Activated T-helper 2 cell treated with anti-CD3 and anti-CD28 coated beads, Interferon-gamma antibody, Interleukin-2, Interleukin-4, amounts not matched to agents 10 μg/mL and 5 μg/mL and 100 μg/mL, durations not matched to agents 14 hours and 24 hours and 36 hours (primary cell): ENCODE measurements around the gene LRIG1. TPM values are rescaled to one million over a fixed set of nuclear protein-coding genes. Genes with fewer than 3 reads are reported as not detected.

ENCODE experiments used
- DNase-seq: peaks from one replicate; pipeline ENCODE4 v3.0.0; 2021; ENCODE audit warnings: low spot score
- H3K27ac Mint-ChIP-seq: one replicate; pipeline ENCODE4 v1.8.0; 2021; ENCODE audit warnings: mixed read lengths
- H3K27me3 Mint-ChIP-seq: one replicate; pipeline ENCODE4 v1.8.0; 2021; ENCODE audit warnings: low read depth, mixed read lengths
- H3K36me3 Mint-ChIP-seq: one replicate; pipeline ENCODE4 v1.8.0; 2021; ENCODE audit warnings: low read depth, mixed read lengths
- H3K4me1 Mint-ChIP-seq: one replicate; pipeline ENCODE4 v1.8.0; 2021; ENCODE audit warnings: low read depth, mixed read lengths
- H3K4me3 Mint-ChIP-seq: one replicate; pipeline ENCODE4 v1.8.0; 2021; ENCODE audit warnings: low read depth, mild to moderate bottlenecking, moderate library complexity, mixed read lengths
- H3K9me3 Mint-ChIP-seq: one replicate; pipeline ENCODE4 v1.8.0; 2021; ENCODE audit warnings: mixed read lengths
- intact Hi-C: fragments of 100-400 bp; cut with micrococcal nuclease; formaldehyde crosslinking; loops from one replicate; pipeline ENCODE4 v1.15.1; 2023
- total RNA-seq: library from RNA; stranded (reverse); gene quantifications from 2 replicates; pipeline ENCODE4 v1.2.3, GENCODE V29; 2022

Gene LRIG1
- total RNA-seq, 1 donor from 2014 or later = 42.5 TPM

DNA sequence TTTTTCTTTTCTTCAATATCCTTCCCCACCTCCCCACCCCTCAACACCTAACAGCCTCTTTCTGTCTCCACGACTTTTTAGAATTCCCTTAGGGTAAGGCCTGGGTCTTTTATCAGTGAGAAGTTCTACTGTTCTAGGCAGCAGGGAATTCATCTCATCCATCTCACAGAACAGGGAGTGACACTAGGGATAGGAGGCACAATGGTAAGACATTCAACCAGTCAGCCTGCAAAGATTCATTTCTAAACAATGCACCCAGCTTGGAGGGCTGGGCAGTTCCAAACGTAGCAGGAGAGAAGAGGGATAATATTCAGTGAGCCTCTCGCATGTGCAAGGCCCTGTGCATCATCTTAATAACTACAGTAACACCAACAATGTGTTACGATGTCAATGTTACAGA is 43.6 kb downstream of the LRIG1 start:
- no peaks in the 10 kb centered on the region for H3K9me3 Mint-ChIP-seq
- H3K27me3 Mint-ChIP-seq = no peaks in the 10 kb centered on the region
- no peak overlapping the region for H3K27ac Mint-ChIP-seq
- no peak for DNase-seq
- intact Hi-C loops = no loop called here
- H3K36me3 Mint-ChIP-seq = peaks cover 69% of the 10 kb centered on the region
- H3K4me1 Mint-ChIP-seq = peaks cover 30% of the 10 kb centered on the region
- no peak overlapping the region for H3K4me3 Mint-ChIP-seq

DNA sequence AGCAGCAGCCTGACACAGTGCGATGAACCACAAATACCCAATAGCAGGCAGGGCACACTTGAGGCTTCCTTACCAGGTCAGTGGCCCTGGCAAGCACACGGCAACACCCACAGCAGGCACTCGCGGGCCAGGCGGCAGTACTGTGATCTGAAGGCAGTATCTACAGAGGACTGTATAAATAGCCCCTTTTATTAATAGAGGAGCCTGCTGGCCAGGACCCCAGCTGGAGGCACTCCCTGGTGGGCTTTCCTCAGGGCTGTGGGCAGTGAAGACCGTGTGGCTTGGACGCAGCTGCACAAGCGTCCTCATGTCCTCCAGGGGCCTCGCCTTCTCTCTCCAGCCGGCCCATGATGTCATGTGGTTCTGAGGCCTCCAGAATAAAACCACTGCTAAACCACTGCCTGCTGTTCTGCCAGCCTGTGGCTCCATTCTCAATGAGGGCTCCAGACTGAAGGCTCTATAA is 44.1 kb downstream of the LRIG1 start:
- peaks cover 69% of the 10 kb centered on the region for H3K36me3 Mint-ChIP-seq
- no peaks in the 10 kb centered on the region for H3K9me3 Mint-ChIP-seq
- H3K4me1 Mint-ChIP-seq = peaks cover 25% of the 10 kb centered on the region
- H3K27me3 Mint-ChIP-seq = no peaks in the 10 kb centered on the region
- no peak overlapping the region for H3K4me3 Mint-ChIP-seq
- H3K27ac Mint-ChIP-seq = no peak overlapping the region
- DNase-seq = no peak
- intact Hi-C loops = no loop called here

DNA sequence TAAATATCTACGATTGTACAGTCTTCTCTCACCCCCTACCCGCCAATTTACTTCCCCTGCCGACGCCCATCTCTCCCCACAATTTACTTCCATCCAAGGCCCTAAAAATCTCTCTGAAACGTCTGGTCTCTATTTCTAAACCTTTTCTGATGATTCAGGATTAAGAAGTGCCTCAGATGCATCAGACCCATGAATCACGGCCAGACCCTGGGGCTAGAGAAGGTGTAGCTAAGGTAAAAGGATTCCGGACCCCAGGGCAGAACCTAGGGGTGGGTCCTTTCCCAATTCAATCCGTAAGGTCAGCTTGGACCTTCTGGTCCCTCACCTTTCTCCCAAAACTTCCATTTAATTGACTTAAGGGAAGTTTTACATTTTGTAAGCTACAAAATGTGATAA is 46.4 kb downstream of the LRIG1 start:
- Mint-ChIP-seq H3K4me3 (no peak overlapping the region), H3K27ac (peak overlapping the region; percentile 10), H3K9me3 (no peaks in the 10 kb centered on the region), H3K27me3 (no peaks in the 10 kb centered on the region), H3K4me1 (peaks cover 28% of the 10 kb centered on the region), H3K36me3 (peaks cover 71% of the 10 kb centered on the region)
- DNase-seq = no peak
- intact Hi-C loops = no loop called here

DNA sequence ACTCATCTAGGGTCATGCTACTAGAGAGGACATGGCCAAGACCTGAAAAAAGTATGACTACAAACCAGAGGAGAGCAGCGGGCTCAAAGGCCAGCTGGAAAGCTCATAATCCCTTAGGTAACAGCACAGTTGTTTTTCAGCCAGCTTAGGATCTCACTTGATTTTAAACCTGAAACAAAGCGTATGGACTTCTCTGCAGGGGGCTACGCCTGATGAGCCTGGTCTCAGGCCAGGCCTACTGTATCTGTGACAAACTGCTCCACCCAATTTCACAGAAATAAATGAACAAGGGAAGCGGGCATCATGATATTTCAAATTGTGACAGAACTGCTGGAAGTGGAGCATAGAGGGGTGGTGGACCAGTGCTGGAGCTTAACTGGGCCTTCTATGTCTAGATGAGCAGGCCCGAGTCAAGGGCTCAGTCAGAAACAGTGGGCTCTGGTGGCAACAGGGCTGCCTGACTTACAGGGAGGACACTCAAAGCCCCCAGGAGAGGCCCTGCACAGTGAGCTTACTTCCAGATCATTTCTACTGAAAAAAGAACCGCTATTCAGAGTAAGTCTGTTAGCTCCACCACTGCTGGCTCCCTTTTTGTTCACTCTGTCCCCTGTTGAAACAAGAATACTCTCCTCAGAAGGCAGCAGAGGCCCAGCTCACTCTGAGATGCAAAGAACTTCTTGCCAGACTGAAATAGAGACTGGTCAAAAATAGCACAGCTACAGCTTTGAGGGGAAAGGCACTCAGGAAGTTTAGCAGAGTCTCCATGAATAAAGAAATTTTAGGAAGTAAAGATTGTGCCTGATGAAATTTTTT is 47.0 kb downstream of the LRIG1 start:
- Mint-ChIP-seq H3K27ac (peak overlapping the region; percentile 13), H3K9me3 (no peaks in the 10 kb centered on the region), H3K4me3 (no peak overlapping the region), H3K27me3 (no peaks in the 10 kb centered on the region), H3K36me3 (peaks cover 68% of the 10 kb centered on the region), H3K4me1 (peaks cover 27% of the 10 kb centered on the region)
- no peak for DNase-seq
- intact Hi-C loops = no loop called here

DNA sequence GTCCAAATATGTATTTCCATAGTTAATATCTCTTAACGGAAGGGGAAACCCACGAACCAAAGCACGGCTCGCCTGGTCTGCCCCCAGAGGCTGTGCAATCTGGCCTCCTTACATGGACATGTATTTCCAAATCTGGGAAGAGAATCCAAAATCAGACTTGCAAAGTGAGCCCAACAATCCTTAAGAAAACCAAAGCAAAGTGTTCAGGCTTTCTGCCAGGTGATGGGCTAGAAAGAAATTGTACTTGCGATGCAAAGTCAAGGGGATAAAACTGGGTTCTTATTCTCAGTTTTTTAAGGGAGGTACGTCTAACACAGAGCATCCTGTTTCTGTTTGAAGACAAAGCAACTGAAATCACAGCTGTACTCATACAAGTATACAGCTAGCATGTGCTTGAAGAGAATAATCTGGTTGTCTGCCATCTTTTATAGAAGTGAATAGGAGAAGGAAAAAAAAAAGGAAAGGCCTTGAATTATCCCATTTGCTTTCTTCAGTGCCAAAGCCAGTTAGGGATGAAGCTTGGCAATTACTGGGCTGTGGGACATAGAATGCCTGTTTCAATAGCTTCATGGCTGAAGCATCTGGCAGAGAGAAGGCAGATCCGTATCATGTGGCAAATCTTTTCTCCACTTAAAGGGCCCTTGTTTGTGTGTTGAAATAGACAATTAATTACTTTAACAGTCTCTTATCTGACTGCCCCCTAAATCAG is 48.4 kb downstream of the LRIG1 start:
- Mint-ChIP-seq H3K4me3 (no peak overlapping the region), H3K27ac (no peak overlapping the region), H3K36me3 (peaks cover 71% of the 10 kb centered on the region), H3K4me1 (peaks cover 26% of the 10 kb centered on the region), H3K27me3 (no peaks in the 10 kb centered on the region), H3K9me3 (no peaks in the 10 kb centered on the region)
- DNase-seq = no peak
- intact Hi-C loops = no loop called here

DNA sequence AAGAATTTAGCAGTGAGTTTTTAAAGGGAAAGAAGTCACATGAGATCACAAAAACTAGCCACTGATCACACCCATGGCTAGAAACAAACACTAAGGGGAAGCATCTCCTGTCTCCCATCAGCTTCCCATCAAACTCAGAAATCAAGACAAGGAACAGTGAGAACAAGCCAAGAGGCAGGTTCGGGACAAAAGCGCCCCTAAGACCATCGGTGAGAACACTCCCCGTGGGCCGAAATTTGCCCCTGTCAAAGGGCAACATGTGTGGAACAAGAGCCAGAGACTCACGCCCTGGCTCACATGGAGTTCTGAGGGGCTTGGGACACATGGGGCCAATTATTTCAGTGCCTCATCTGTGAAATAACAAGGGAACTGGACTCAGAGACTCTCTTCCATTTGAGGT is 49.1 kb downstream of the LRIG1 start:
- DNase-seq = no peak
- peaks cover 67% of the 10 kb centered on the region for H3K36me3 Mint-ChIP-seq
- peaks cover 22% of the 10 kb centered on the region for H3K4me1 Mint-ChIP-seq
- H3K27ac Mint-ChIP-seq = no peak overlapping the region
- no peaks in the 10 kb centered on the region for H3K27me3 Mint-ChIP-seq
- H3K4me3 Mint-ChIP-seq = no peak overlapping the region
- H3K9me3 Mint-ChIP-seq = no peaks in the 10 kb centered on the region
- intact Hi-C loops = no loop called here

DNA sequence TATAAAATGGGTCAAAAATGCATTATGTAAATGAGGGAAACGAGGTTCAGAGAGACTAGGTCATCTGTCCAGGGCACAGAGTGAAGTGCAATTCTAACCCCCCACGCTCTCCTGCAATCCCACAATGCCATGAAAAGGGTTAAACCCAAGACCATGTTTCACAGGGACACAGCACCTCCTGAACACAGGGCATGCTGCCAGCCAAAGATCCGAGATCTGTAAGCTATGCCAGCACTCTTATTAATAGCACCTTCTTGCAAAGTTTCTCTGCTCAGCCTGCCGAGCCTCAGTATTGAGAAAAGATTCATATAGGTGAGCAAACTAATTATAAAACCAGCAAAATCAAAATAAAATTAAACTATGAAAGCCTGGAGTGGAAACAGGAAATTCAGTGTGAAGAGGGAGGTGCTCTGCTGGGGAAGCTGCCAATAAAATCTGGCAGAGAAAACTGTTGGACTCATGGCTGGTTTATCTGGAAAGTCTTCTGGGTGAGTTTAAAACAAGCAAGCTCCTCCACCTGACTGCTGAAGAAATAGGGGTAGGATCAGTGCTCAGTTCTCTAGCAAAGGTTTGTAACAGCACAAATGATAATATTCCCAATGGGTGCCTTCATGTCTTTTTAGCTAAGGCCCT is 50.3 kb downstream of the LRIG1 start:
- Mint-ChIP-seq H3K4me3 (no peak overlapping the region), H3K27me3 (no peaks in the 10 kb centered on the region), H3K27ac (no peak overlapping the region), H3K9me3 (no peaks in the 10 kb centered on the region), H3K4me1 (peaks cover 20% of the 10 kb centered on the region), H3K36me3 (peaks cover 67% of the 10 kb centered on the region)
- intact Hi-C loops = no loop called here
- no peak for DNase-seq

DNA sequence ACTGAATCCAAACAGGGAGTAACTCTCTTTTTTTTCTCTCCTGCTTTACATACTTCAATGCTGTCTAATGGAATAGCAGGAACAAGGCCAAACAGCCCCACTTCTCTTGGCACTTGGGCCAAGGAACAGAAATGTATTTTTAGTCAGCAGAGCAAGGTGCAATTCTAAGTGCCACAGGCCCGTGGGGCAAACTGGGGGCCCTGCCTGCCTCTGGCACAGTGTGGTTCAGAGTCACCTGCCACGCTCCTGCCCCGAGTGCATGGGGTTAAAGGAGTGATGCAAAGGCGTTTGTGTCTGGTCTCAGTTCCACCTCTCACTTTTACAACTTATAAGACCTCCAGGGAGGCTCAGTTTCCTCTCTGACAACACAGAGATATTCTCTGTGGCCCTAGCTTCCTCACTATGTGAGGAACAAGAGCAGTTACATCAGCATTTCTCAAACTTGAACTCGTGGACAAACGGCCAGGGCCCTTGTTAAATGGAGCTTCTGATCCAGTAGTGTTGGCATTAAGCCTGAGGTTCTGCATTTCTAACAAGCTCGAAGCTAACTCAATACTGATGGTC is 51.3 kb downstream of the LRIG1 start:
- no peaks in the 10 kb centered on the region for H3K27me3 Mint-ChIP-seq
- H3K36me3 Mint-ChIP-seq = peaks cover 68% of the 10 kb centered on the region
- DNase-seq = no peak
- no peak overlapping the region for H3K27ac Mint-ChIP-seq
- intact Hi-C loops = no loop called here
- H3K4me1 Mint-ChIP-seq = peaks cover 20% of the 10 kb centered on the region
- no peak overlapping the region for H3K4me3 Mint-ChIP-seq
- H3K9me3 Mint-ChIP-seq = no peaks in the 10 kb centered on the region

DNA sequence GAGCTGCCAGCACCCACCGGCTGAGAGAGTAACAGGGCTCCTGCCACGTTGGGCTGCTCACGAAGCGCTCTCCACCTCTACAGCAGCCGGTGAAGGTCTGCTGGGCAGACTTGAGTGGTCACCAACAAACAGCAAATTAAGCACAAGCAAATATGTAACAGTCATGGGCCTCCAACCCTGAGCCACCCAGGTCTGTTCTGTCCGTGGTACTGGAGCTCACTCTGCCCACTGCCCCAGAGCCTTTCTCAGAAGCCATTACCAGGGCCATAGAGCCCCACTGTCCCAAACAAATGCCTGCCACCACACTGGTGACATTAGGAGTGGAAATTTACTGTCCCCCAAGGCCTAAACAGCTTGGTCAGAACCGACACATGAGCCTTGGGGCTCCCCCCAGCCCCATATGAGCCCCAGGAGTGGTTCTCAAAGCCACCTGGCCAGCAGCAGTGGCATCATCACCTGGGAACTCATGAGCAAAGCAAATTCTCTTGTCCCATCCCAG is 56.6 kb downstream of the LRIG1 start:
- H3K4me3 Mint-ChIP-seq = no peak overlapping the region
- no peak for DNase-seq
- H3K36me3 Mint-ChIP-seq = peaks cover 63% of the 10 kb centered on the region
- no peaks in the 10 kb centered on the region for H3K27me3 Mint-ChIP-seq
- H3K27ac Mint-ChIP-seq = no peak overlapping the region
- no peaks in the 10 kb centered on the region for H3K9me3 Mint-ChIP-seq
- intact Hi-C loops = no loop called here
- peaks cover 23% of the 10 kb centered on the region for H3K4me1 Mint-ChIP-seq

DNA sequence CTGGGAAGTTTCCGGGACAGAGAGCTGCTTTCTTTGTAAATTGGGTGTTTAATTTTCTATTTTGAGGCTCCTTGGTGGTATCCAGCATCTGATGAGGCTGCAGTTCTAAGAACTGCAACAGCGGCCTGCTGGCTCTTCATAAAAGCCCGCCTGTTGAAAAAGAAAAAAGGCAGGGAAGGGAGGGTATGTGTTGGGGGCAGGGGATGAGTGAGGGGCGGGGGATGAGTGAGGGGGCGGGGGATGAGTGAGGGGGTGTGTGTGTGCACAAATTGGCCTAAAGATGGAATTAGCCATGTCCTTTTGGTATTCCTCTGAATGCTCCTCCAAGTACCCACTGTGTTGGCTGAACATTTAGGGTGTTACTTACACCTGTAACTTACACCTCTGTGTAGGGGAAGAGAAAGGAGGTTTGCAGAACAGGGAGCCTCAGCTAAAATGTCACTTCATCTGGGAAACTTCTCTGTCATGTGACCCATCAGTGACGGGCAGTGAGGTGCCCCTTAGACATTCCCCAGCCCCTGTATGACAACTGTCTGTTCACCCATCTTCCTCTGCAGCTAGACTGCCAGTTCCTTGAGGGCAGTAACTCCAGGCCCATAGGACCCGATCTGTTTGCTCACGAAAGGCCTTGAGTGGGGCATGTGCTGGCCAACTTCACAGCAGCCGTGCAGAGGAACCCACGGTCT is 57.6 kb downstream of the LRIG1 start:
- DNase-seq = no peak
- intact Hi-C loops = no loop called here
- Mint-ChIP-seq H3K27ac (no peak overlapping the region), H3K36me3 (peaks cover 61% of the 10 kb centered on the region), H3K9me3 (no peaks in the 10 kb centered on the region), H3K4me3 (no peak overlapping the region), H3K4me1 (peaks cover 23% of the 10 kb centered on the region), H3K27me3 (no peaks in the 10 kb centered on the region)

DNA sequence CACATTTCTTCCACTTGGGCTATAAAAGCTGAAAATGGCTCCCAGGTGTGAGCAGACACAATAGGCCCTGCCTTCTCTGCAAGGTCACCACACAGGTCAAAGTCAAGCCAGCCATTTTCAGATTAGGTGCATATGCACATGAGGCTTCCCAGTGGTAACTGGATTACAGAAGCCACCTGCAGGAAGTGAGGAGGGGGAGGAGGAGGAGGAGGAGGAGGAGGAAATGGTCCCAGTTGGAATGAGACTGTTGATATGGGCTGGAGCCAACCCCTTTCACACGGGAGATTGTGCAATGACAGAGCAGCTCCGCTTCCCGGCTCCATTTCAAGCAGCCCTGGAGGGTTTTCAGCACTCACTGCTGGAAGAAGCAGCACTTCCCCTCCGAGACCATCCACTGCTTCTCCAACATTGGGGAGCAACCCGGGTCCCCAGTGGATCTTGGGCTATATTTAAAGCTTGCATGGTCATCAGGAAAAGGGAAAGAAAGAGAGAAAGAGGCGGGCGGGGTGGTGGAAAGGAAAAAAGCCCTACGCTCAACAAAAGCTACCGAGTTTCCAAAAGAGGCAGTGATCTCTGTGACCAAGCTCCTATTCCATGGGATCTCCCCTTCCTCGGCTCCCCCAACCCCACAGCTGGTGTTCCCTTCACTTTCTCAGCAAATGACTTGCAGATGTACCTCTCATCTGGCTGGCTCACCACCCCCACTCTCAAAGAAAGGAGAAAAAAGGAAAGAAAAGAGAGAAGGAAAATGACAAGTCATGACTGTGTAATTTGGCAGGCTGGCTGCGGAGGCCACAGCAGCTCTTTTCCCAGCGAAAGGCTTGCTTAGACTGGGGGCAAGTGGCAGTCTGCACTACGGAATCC is 58.3 kb downstream of the LRIG1 start:
- no peaks in the 10 kb centered on the region for H3K27me3 Mint-ChIP-seq
- peaks cover 56% of the 10 kb centered on the region for H3K36me3 Mint-ChIP-seq
- intact Hi-C loops = no loop called here
- H3K9me3 Mint-ChIP-seq = no peaks in the 10 kb centered on the region
- no peak overlapping the region for H3K4me3 Mint-ChIP-seq
- peaks cover 23% of the 10 kb centered on the region for H3K4me1 Mint-ChIP-seq
- DNase-seq = no peak
- no peak overlapping the region for H3K27ac Mint-ChIP-seq
